Activated CD8-positive, alpha-beta memory T cell treated with anti-CD3 and anti-CD28 coated beads for 1 hour (primary cell): ENCODE results near the gene IFITM1.
"Not testable (repeated sequence)": the region's sequence is repeated elsewhere in the genome, so short reads cannot be mapped to it uniquely, and the experiment has no call there.

Experiments
- DNase-seq, 2 donors: peaks; one replicate each; pipeline ENCODE4 v3.0.0-alpha.2; 2020; ENCODE audit warnings: low read depth in 1 of 2; ENCODE audit errors: extremely low read depth in 1 of 2

Gene IFITM1

DNA sequence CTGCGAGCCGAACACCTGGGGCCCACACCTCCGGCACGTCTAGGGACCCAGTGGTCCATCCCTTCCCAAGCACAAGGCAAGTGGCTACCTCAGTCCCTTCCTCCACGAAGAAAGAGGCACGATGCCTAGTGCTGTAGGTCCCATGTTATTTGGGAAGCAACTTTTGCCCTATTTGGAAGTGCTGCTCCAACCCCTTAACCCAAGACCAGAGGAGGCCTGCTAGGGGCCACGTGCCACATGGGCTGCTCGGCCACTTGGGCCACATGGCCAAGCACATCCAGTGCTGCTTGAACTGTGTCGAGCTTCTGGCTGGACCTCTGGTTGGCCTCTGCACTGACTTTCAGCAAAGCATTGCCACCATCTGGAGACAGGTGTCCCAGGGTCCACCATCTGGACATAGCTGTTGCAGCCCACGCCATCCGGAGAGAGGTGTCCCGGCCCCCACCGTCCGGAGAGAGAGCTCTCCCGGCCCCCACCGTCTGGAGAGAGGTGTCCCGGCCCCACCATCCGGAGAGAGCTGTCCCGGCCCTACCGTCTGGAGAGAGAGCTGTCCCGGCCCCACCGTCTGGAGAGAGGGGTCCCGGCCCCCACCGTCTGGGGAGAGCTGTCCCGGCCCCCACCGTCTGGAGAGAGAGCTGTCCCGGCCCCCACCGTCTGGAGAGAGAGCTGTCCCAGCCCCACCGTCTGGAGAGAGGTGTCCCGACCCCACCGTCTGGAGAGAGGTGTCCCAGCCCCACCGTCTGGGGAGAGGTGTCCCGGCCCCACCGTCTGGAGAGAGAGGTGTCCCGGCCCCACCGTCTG, 49.0 kb downstream of the IFITM1 start:
- no peak for DNase-seq

DNA sequence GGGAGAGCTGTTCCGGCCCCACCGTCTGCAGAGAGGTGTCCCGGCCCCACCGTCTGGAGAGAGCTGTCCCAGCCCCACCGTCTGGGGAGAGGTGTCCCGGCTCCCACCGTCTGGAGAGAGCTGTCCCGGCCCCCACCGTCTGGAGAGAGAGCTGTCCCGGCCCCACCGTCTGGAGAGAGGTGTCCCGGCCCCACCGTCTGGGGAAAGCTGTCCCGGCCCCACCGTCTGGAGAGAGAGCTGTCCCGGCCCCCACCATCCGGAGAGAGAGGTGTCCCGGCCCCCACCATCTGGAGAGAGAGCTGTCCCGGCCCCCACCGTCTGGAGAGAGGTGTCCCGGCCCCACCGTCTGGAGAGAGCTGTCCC, 49.6 kb downstream of the IFITM1 start:
- DNase-seq = not testable (repeated sequence)

DNA sequence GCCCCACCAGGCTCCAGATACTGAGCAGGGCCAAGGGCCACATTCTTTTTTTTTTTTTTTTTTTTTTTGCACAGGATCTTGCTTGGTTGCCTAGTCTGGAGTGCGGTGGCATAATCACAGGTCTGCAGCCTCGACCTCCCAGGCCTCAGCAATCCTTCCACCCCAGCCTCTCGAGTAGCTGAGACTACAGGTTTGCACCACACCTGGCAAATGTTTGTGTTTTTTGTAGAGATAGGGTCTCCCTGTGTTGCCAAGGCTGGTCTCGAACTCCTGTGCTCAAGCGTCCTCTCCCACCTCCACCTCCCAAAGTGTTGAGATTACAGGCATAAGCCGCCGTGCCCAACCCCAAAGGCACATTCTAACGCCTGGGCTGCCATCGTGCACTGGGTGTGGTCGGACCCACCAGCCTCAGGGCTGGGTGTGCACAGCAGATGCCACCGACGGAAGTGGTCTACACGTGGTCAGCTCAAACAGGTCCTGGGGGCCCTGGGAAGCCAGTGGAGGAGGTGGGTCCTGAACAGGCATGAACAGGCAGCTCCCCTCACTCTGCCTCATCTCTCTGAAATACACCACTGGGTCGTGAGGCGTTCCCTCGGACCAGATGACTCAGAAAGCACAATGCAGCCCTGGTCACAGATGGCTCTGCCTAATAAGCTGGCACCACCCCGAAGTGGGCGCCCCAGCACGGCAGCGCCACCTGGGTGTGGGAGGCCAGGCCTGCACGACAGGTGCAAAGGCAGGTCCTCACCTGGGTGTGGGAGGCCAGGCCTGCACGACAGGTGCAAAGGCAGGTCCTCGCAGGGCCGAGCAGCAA, 50.3 kb downstream of the IFITM1 start:
- DNase-seq = peak; percentile 32 to 47
